Measurements from ENCODE around the gene FRMD4B.

GRCh38 chr3:69248436-69248835 lies 137.5 kb downstream of the FRMD4B start:
- TF ChIP-seq POLR2A (IDR thresholded peaks at IDR 0.05) (no peak), CTCF (IDR thresholded peaks at IDR 0.05) (no peak), POLR2AphosphoS5 (IDR thresholded peaks at IDR 0.05) (no peak)
